Stimulated activated CD4-positive, alpha-beta T cell treated with anti-CD3 and anti-CD28 coated beads, TNF-alpha, amount 100 ng/mL, for 48 hours (primary cell): ENCODE results near the gene ANKLE1.
A peak's percentile ranks its signal among the peaks of the same experiment; 100 is the strongest.

Experiments used
- DNase-seq, 3 donors: peaks; one replicate each; pipeline ENCODE4 v3.0.0-alpha.2; 2020; ENCODE audit warnings: low read depth in 3 of 3

ANKLE1 gene

GRCh38 chr19:17305517-17306284, 24.0 kb downstream of the ANKLE1 start, which contains the start of gene MRPL34:
TSS of gene MRPL34 (plus strand) at chr19:17305872. CDS start at chr19:17305893, 21 bp downstream.
- DNase-seq = peak; percentile 87 to 95 (median 89)

- DNase-seq = no peak
These were observed 24.6 kb downstream of the ANKLE1 start for GRCh38 chr19:17306285-17306714.

- no peak for DNase-seq
These were observed 26.2 kb downstream of the ANKLE1 start for GRCh38 chr19:17307876-17308377.

GRCh38 chr19:17309198-17309964, 27.7 kb downstream of the ANKLE1 start, which contains the start of gene DDA1:
TSS of gene DDA1 (plus strand) at chr19:17309563. CDS start at chr19:17309655, 92 bp downstream.
- DNase-seq = peak; percentile 97 to 99 (median 98)

GRCh38 chr19:17309965-17310461, 28.3 kb downstream of the ANKLE1 start:
- DNase-seq = no peak

GRCh38 chr19:17311455-17312188, 29.9 kb downstream of the ANKLE1 start:
- no peak for DNase-seq

- no peak for DNase-seq
These were observed 30.8 kb downstream of the ANKLE1 start for GRCh38 chr19:17312189-17313113.

GRCh38 chr19:17314007-17314593, 32.4 kb downstream of the ANKLE1 start:
- no peak for DNase-seq

- DNase-seq = no peak
These were observed 37.3 kb downstream of the ANKLE1 start for GRCh38 chr19:17318966-17319365.

GRCh38 chr19:17319473-17320238, 38.0 kb downstream of the ANKLE1 start:
- DNase-seq = no peak

GRCh38 chr19:17320435-17320834, 38.7 kb downstream of the ANKLE1 start:
- no peak for DNase-seq

- DNase-seq = no peak
These were observed 40.2 kb downstream of the ANKLE1 start for GRCh38 chr19:17321655-17322489.

GRCh38 chr19:17322854-17323253, 41.2 kb downstream of the ANKLE1 start:
- DNase-seq = no peak

- no peak for DNase-seq
These were observed 41.7 kb downstream of the ANKLE1 start for GRCh38 chr19:17323300-17323963.

GRCh38 chr19:17323964-17324332, 42.2 kb downstream of the ANKLE1 start:
- no peak for DNase-seq

GRCh38 chr19:17324357-17325114, 42.8 kb downstream of the ANKLE1 start:
- DNase-seq = no peak

GRCh38 chr19:17325133-17325532, 43.4 kb downstream of the ANKLE1 start:
- DNase-seq = no peak
